Measurements from ENCODE around the gene NEFH.

DNA sequence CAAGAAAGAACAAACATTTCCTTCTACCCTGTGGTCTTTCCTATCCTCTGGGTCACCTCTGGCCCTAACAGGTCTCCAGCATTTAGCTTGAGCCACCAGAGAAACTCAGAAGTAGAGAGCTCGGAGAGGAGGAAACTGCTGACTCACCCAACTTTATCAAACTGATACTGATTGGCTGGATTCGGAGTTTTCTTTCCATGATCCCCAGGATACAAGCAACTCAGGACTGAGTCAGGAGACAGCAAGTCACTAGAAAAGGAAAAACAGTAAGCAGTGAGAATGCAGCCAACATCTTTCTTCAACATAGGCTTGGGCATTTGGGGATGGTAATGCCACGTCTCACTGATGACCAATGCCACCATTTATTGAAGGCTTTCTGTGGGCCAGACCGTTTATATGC lies 40.8 kb downstream of the NEFH start:
- TF ChIP-seq, protein P1, sequence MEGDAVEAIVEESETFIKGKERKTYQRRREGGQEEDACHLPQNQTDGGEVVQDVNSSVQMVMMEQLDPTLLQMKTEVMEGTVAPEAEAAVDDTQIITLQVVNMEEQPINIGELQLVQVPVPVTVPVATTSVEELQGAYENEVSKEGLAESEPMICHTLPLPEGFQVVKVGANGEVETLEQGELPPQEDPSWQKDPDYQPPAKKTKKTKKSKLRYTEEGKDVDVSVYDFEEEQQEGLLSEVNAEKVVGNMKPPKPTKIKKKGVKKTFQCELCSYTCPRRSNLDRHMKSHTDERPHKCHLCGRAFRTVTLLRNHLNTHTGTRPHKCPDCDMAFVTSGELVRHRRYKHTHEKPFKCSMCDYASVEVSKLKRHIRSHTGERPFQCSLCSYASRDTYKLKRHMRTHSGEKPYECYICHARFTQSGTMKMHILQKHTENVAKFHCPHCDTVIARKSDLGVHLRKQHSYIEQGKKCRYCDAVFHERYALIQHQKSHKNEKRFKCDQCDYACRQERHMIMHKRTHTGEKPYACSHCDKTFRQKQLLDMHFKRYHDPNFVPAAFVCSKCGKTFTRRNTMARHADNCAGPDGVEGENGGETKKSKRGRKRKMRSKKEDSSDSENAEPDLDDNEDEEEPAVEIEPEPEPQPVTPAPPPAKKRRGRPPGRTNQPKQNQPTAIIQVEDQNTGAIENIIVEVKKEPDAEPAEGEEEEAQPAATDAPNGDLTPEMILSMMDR (IDR thresholded peaks at IDR 0.05), result no peak
- TF ChIP-seq POLR2A (IDR thresholded peaks at IDR 0.05), result no peak

All from lower leg skin (tissue), 3 donors.